GM21576 (cell line): Measurements from ENCODE around the gene ACOX2.

Experiments used
- ATAC-seq: cut with Tn5 transposase; IDR thresholded peaks from one replicate; pipeline ENCODE4 v1.9.1; 2021; ENCODE audit warnings: mild to moderate bottlenecking, moderate library complexity; ENCODE audit not compliant: unreplicated experiment

Gene ACOX2

GRCh38 chr3:58514405-58514804, 22.6 kb downstream of the ACOX2 start:
- no peak for ATAC-seq

- ATAC-seq = no peak
Measured at GRCh38 chr3:58508437-58508836, 28.6 kb downstream of the ACOX2 start.

- ATAC-seq = no peak
Measured at GRCh38 chr3:58507356-58508078, 29.5 kb downstream of the ACOX2 start.

- ATAC-seq = no peak
Measured at GRCh38 chr3:58502872-58503271, 34.1 kb downstream of the ACOX2 start.

- no peak for ATAC-seq
Measured at GRCh38 chr3:58497097-58497496, 39.9 kb downstream of the ACOX2 start.

- no peak for ATAC-seq
Measured at GRCh38 chr3:58496206-58496857, 40.7 kb downstream of the ACOX2 start.

GRCh38 chr3:58495101-58495500, 41.9 kb downstream of the ACOX2 start:
- ATAC-seq = no peak

- ATAC-seq = no peak
Measured at GRCh38 chr3:58494107-58494506, 42.9 kb downstream of the ACOX2 start.

GRCh38 chr3:58492494-58492905, 44.5 kb downstream of the ACOX2 start:
- no peak for ATAC-seq

- ATAC-seq = peak; percentile 90
Measured at GRCh38 chr3:58491506-58492402, 45.2 kb downstream of the ACOX2 start, which contains the start of gene KCTD6. TSS of gene KCTD6 (plus strand) at chr3:58492096. CDS start at chr3:58498756, 6,660 bp downstream.

GRCh38 chr3:58490860-58491501, 46.0 kb downstream of the ACOX2 start:
- no peak for ATAC-seq

- ATAC-seq = no peak
Measured at GRCh38 chr3:58488967-58489366, 48.0 kb downstream of the ACOX2 start.

GRCh38 chr3:58487140-58487886, 49.7 kb downstream of the ACOX2 start:
- no peak for ATAC-seq

- ATAC-seq = no peak
Measured at GRCh38 chr3:58485801-58486435, 51.1 kb downstream of the ACOX2 start.

GRCh38 chr3:58484722-58485069, 52.3 kb downstream of the ACOX2 start:
- ATAC-seq = no peak

- no peak for ATAC-seq
Measured at GRCh38 chr3:58484045-58484721, 52.8 kb downstream of the ACOX2 start.

GRCh38 chr3:58482917-58483636, 53.9 kb downstream of the ACOX2 start:
- ATAC-seq = no peak

GRCh38 chr3:58480309-58480708, 56.7 kb downstream of the ACOX2 start:
- no peak for ATAC-seq

GRCh38 chr3:58478781-58479180, 58.2 kb downstream of the ACOX2 start:
- ATAC-seq = no peak
